Measurements from ENCODE around the gene SGCG.

DNA sequence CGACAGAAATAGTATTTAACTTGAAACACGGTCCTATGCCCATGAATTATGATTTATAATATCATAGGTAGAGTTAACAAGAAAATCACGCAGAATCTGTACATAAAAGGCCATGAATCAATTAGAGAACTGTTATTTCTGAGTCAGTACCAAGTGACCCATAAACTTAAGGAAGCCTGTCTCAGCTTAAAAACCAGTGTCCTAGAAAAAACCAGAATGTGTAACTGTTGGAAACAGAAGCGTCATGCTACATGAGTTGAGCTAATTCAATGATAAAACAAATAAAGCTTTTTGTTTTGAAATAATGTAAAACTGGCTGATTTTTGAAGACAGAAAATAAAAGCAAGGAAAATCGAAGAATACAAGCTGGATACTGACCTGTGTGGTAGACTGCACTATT is 34.8 kb upstream of the SGCG start:
- TF ChIP-seq, protein P1, sequence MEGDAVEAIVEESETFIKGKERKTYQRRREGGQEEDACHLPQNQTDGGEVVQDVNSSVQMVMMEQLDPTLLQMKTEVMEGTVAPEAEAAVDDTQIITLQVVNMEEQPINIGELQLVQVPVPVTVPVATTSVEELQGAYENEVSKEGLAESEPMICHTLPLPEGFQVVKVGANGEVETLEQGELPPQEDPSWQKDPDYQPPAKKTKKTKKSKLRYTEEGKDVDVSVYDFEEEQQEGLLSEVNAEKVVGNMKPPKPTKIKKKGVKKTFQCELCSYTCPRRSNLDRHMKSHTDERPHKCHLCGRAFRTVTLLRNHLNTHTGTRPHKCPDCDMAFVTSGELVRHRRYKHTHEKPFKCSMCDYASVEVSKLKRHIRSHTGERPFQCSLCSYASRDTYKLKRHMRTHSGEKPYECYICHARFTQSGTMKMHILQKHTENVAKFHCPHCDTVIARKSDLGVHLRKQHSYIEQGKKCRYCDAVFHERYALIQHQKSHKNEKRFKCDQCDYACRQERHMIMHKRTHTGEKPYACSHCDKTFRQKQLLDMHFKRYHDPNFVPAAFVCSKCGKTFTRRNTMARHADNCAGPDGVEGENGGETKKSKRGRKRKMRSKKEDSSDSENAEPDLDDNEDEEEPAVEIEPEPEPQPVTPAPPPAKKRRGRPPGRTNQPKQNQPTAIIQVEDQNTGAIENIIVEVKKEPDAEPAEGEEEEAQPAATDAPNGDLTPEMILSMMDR (IDR thresholded peaks at IDR 0.05): no peak
- no peak for TF ChIP-seq POLR2A (IDR thresholded peaks at IDR 0.05)

Measured in thyroid gland (tissue), 4 donors.